BE2C (cell line): Measurements from ENCODE around the gene CNNM2.
"Not testable (repeated sequence)": the region's sequence is repeated elsewhere in the genome, so short reads cannot be mapped to it uniquely, and the experiment has no call there.

Experiments used
- DNase-seq: peaks from one replicate; pipeline ENCODE4 v3.0.0-alpha.2; 2020
- H3K27me3 ChIP-seq: fragments of 250-450 bp; sonication (Bioruptor Pico); 2 replicates; pipeline ENCODE4 v1.5.1; 2020; ENCODE audit warnings: mild to moderate bottlenecking
- H3K36me3 ChIP-seq: fragments of 250-450 bp; sonication (Bioruptor Pico); 2 replicates; pipeline ENCODE4 v1.5.1; 2020; ENCODE audit warnings: mild to moderate bottlenecking
- H3K4me1 ChIP-seq: fragments of 250-450 bp; sonication (Bioruptor Pico); 2 replicates; pipeline ENCODE4 v1.5.1; 2020
- H3K4me3 ChIP-seq: 2 replicates; pipeline ENCODE4 v1.5.1; 2011; ENCODE audit warnings: low read depth, low read length
- H3K9me3 ChIP-seq: fragments of 250-450 bp; sonication (Bioruptor Pico); 2 replicates; pipeline ENCODE4 v1.5.1; 2020
- TF ChIP-seq, protein P1 (sequence below): IDR thresholded peaks from 2 replicates; pipeline ENCODE4 v1.5.1; 2012; ENCODE audit warnings: mild to moderate bottlenecking, low read depth, low read length

The CNNM2 gene

DNA sequence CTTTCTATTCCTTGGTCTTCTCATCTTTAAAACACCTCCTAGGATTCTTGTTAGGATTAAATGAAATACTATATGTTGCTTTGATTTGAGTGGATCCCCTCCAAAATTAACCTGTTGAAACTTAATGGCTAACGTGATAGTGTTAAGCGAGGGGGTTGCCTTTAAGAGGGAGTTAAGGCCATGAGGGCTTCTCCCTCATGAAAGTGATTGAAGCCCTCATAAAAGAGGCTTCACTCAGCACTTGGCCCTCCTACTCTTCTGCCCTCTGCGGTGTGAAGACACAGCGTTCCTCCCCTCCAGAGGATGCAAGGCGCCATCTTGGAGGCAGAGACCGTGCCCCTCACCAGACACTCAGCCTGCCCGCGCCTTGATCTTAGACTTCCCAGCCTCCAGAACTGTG is 46.6 kb downstream of the CNNM2 start:
- Histone ChIP-seq H3K36me3 (no peaks in the 10 kb centered on the region), H3K4me3 (no peak overlapping the region), H3K4me1 (peaks cover 5% of the 10 kb centered on the region), H3K27me3 (no peaks in the 10 kb centered on the region), H3K9me3 (no peaks in the 10 kb centered on the region)
- TF ChIP-seq, protein P1, sequence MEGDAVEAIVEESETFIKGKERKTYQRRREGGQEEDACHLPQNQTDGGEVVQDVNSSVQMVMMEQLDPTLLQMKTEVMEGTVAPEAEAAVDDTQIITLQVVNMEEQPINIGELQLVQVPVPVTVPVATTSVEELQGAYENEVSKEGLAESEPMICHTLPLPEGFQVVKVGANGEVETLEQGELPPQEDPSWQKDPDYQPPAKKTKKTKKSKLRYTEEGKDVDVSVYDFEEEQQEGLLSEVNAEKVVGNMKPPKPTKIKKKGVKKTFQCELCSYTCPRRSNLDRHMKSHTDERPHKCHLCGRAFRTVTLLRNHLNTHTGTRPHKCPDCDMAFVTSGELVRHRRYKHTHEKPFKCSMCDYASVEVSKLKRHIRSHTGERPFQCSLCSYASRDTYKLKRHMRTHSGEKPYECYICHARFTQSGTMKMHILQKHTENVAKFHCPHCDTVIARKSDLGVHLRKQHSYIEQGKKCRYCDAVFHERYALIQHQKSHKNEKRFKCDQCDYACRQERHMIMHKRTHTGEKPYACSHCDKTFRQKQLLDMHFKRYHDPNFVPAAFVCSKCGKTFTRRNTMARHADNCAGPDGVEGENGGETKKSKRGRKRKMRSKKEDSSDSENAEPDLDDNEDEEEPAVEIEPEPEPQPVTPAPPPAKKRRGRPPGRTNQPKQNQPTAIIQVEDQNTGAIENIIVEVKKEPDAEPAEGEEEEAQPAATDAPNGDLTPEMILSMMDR = no peak
- no peak for DNase-seq

DNA sequence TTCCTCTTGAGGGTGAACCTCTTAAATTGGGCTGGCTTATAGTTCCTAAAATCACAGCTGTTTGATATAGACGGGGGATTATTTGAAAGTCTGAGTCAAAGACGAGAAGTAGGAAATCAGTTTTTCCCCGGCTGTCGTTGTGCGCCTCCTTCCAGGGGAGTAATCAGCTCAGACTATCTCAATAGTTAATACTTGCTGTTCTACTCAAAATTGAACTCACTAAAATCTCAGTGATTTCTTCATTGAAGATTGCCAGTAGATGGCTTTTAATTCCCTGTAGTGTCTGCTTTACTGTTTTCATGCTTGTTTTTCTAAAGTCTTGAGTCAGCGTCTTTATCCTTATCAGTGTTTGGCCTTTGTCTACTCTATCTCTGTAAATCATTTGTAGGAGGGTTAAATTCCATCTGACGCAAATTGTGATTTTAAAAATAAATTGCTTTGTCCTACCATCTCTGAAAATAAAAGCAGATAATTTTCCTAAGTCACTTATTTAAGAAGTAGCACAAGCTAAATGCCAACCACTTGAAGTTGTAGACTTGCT is 47.3 kb downstream of the CNNM2 start:
- TF ChIP-seq, protein P1 = no peak
- Histone ChIP-seq H3K4me1 (peaks cover 5% of the 10 kb centered on the region), H3K9me3 (no peaks in the 10 kb centered on the region), H3K27me3 (no peaks in the 10 kb centered on the region), H3K36me3 (no peaks in the 10 kb centered on the region), H3K4me3 (no peak overlapping the region)
- no peak for DNase-seq

DNA sequence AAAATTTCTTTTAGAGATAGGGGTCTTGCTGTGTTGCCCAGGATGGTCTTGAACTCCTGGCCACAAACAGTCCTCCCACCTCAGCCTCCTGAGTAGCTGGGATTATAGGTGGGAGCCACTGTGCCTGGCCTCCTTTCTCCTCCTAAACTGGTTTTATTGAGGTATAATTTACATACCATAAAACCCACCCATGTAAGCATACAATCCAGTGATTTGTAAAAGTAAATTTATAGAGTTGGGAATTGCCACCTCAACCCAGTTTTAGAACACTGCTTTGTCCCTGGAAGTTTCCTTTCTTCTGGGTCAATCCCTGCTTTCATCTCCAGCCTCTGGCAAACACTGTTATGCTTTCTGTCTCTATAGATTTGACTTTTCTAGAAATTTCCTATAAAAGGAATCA is 49.0 kb downstream of the CNNM2 start:
- Histone ChIP-seq H3K27me3 (no peaks in the 10 kb centered on the region), H3K4me1 (peaks cover 5% of the 10 kb centered on the region), H3K36me3 (no peaks in the 10 kb centered on the region), H3K4me3 (no peak overlapping the region), H3K9me3 (no peaks in the 10 kb centered on the region)
- TF ChIP-seq, protein P1 = no peak
- no peak for DNase-seq

DNA sequence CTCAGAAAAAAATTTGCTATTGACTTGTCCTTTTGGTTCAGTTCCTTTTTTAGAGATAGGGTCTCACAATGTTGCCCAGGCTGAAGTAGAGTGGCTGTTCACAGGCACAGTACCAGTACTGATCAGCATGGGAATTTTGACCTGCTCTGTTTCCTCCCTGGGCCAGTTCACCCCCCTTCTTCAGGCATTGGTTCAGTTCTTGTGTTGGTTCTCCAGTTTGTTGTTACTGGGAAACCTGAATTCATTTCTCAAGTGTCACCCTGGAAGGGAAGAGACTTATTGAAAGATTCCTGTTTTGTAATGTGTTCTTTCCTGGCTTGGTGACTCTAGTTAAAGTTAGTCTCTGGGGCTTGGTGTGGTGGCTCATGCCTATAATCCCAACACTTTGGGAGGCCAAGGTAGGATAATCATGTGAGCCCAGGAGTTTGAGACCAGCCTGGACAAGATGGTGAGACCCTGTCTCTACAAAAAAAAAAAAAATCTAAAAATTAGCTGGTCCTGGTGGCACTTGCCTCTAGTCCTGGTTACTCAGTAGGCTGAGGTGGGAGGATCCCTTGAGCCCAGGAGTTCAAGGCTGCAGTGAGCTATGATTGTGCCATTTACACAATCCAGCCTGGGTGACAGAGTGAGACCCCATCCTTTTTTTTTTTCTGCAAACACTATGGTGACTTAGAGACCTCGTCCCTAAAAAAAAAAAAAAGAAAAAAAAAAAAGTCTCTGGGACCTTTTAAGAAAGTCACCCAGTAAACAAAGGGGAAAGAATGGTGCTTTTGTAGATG is 52.7 kb downstream of the CNNM2 start:
- H3K36me3 ChIP-seq = no peaks in the 10 kb centered on the region
- no peaks in the 10 kb centered on the region for H3K27me3 ChIP-seq
- no peak for DNase-seq
- no peaks in the 10 kb centered on the region; the same call in 1 of the 2 replicates for H3K4me1 ChIP-seq
- H3K9me3 ChIP-seq = no peaks in the 10 kb centered on the region
- H3K4me3 ChIP-seq = no peak overlapping the region
- TF ChIP-seq, protein P1 = no peak

DNA sequence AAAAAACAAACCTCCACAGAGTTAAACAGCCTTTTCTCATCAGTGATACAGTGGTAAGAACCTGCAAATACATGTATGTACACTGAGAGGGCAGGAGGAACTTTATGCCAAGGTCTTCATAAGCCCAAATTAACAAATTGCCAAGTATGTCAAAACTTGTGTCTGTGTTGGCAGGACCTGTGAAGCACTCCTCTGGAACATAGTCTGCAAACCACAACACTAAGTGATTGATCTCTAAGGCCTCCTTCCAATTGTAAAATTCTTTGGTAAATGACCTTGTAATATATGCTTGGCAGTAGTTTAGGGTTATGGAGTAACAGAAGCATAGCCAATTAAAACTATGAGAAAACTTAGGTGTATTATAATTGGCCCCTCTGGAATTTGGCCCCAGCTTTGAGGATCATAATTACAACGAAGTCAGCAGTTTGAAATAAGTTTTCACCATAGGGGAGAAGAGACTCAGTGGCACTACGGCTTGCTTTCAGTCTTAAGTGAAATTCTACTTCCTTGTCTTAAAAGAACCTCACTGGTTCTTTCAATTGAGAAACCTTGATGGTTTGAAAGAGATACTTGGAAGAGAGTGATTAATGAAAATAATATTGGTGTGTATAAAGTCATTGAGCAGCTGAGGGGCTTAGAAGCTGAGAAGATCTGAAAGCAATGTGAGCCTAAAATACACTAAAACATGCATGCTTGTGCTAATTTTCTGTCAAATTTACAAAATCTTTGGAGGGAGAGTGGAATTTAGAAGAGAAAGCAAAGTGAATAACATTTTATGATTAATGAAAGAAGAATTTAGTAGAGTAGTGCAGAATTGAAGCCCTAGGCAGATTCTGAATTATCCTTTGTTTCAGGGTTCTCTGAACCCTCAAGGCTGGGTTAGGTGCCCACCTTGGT is 57.6 kb downstream of the CNNM2 start:
- DNase-seq = no peak
- H3K27me3 ChIP-seq = no peaks in the 10 kb centered on the region
- H3K4me1 ChIP-seq = no peaks in the 10 kb centered on the region; the same call in 1 of the 2 replicates
- TF ChIP-seq, protein P1 = no peak
- no peaks in the 10 kb centered on the region for H3K9me3 ChIP-seq
- no peaks in the 10 kb centered on the region for H3K36me3 ChIP-seq
- no peak overlapping the region for H3K4me3 ChIP-seq

DNA sequence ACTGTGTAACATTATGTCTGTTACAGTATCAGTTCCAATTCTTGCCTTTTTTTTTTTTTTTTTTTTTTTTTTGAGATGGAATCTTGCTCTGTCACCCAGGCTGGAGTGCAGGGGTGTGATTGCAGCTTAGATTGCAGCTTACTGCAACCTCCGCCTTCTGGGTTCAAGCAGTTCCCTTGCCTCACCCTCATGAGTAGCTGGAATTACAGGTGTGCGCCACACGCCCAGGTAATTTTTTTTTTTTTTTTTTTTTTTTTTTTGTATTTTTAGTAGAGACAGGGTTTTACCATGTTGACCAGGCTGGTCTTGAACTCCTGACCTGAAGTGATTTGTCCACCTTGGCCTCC is 58.3 kb downstream of the CNNM2 start:
- H3K36me3 ChIP-seq, H3K27me3 ChIP-seq, DNase-seq, H3K4me1 ChIP-seq, H3K9me3 ChIP-seq, H3K4me3 ChIP-seq: not testable (repeated sequence)
